Gastroesophageal sphincter (tissue), 3 donors: ENCODE results near the gene SPTBN5.

ENCODE experiments used
- POLR2A ChIP-seq, 2 donors: fragments of 450-650 bp; IDR thresholded peaks; one replicate each; pipeline ENCODE4 v1.6.1; 2017; ENCODE audit warnings: antibody characterized with exemption in 2 of 2, mild to moderate bottlenecking in 2 of 2, moderate library complexity in 1 of 2
- TF ChIP-seq, protein P1 (sequence below), 4 experiments: fragments of 200-600 bp in 2 of 4; fragments of 450-650 bp in 2 of 4; sonication (generic) in 1 of 4; IDR thresholded peaks; one replicate each; pipeline ENCODE4 v1.5.1; 2017 to 2019; ENCODE audit warnings: antibody characterized with exemption in 4 of 4, mild to moderate bottlenecking in 2 of 4, moderate library complexity in 2 of 4

DNA sequence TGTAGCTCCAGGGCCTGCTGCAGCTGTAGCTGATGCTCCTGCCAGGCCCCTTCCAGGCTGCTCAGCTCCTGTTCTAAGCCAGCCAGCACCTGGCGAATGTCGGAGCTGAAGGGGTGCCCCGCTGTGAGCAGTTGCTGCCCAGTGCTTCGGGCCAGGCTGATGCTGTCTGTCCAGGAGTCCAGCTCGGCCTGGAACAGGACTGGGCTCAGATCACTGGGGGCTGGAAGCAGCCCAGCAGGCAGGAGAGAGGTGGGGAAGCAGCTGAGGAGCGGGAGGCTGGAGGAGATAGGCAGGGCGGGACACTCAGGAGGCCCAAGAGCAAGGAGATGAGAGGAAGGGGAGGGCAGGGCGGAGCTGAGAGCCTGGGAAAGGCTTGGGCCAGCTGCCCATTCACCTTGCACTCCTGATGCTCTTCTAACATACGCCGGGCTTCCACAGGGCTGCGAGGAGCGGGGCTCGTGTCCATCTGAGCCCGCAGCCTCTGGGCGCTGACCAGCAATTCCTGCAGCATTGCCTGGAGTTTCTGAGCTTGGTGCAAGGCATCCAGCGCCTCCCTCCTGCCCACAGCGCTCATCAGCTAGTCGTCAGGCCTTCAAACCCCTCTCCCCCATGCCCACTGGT is 32.0 kb downstream of the SPTBN5 start:
- TF ChIP-seq, protein P1, sequence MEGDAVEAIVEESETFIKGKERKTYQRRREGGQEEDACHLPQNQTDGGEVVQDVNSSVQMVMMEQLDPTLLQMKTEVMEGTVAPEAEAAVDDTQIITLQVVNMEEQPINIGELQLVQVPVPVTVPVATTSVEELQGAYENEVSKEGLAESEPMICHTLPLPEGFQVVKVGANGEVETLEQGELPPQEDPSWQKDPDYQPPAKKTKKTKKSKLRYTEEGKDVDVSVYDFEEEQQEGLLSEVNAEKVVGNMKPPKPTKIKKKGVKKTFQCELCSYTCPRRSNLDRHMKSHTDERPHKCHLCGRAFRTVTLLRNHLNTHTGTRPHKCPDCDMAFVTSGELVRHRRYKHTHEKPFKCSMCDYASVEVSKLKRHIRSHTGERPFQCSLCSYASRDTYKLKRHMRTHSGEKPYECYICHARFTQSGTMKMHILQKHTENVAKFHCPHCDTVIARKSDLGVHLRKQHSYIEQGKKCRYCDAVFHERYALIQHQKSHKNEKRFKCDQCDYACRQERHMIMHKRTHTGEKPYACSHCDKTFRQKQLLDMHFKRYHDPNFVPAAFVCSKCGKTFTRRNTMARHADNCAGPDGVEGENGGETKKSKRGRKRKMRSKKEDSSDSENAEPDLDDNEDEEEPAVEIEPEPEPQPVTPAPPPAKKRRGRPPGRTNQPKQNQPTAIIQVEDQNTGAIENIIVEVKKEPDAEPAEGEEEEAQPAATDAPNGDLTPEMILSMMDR (IDR thresholded peaks at IDR 0.05), result no peak
- no peak for TF ChIP-seq POLR2A (IDR thresholded peaks at IDR 0.05)
